ENCODE data around the gene GPX1.
A peak's percentile ranks its signal among the peaks of the same experiment; 100 is the strongest.

The GPX1 gene

GRCh38 chr3:49324768-49325167 lies 33.4 kb downstream of the GPX1 start:
- DNase-seq (ENCODE audit: low spot score) = no peak
- no peak for TF ChIP-seq CTCF (IDR thresholded peaks at IDR 0.05; ENCODE audit: extremely low read depth, missing control alignments)

- no peak for DNase-seq (ENCODE audit: low spot score)
- TF ChIP-seq CTCF (IDR thresholded peaks at IDR 0.05; ENCODE audit: extremely low read depth, missing control alignments) = no peak
Measured at GRCh38 chr3:49316696-49317457, 41.3 kb downstream of the GPX1 start.

GRCh38 chr3:49313896-49314688 lies 44.1 kb downstream of the GPX1 start:
- TF ChIP-seq CTCF (IDR thresholded peaks at IDR 0.05; ENCODE audit: extremely low read depth, missing control alignments) = no peak
- peak; percentile 24 for DNase-seq (ENCODE audit: low spot score)

- no peak for DNase-seq (ENCODE audit: low spot score)
- TF ChIP-seq CTCF (IDR thresholded peaks at IDR 0.05; ENCODE audit: extremely low read depth, missing control alignments) = no peak
Measured at GRCh38 chr3:49311283-49311682, 46.9 kb downstream of the GPX1 start.

- no peak for DNase-seq (ENCODE audit: low spot score)
- TF ChIP-seq CTCF (IDR thresholded peaks at IDR 0.05; ENCODE audit: extremely low read depth, missing control alignments) = no peak
Measured at GRCh38 chr3:49310677-49311076, 47.5 kb downstream of the GPX1 start.
